EH (cell line): ENCODE results near the gene DRGX.
A peak's percentile ranks its signal among the peaks of the same experiment; 100 is the strongest.

Experiments used
- DNase-seq: peaks from one replicate; pipeline ENCODE4 v3.0.0-alpha.2; 2015; ENCODE audit warnings: low read depth

Gene DRGX

GRCh38 chr10:49395741-49396665 lies at the start of gene DRGX:
Gene DRGX, minus strand, starts transcription at chr10:49396089. Its CDS starts 649 bp downstream, at chr10:49395440.
- DNase-seq: no peak

- no peak for DNase-seq
Observed at GRCh38 chr10:49444349-49444748, 48.5 kb upstream of the DRGX start.

GRCh38 chr10:49442863-49443262 lies 47.0 kb upstream of the DRGX start:
- no peak for DNase-seq

GRCh38 chr10:49441488-49442476 lies 45.9 kb upstream of the DRGX start:
- DNase-seq: no peak

GRCh38 chr10:49435225-49435624 lies 39.3 kb upstream of the DRGX start:
- no peak for DNase-seq

GRCh38 chr10:49433069-49433468 lies 37.2 kb upstream of the DRGX start:
- DNase-seq: no peak

- peak; percentile 6 for DNase-seq
Observed at GRCh38 chr10:49431426-49431825, 35.5 kb upstream of the DRGX start.

GRCh38 chr10:49429458-49429857 lies 33.6 kb upstream of the DRGX start:
- DNase-seq: no peak

- DNase-seq: no peak
Observed at GRCh38 chr10:49426490-49427360, 30.8 kb upstream of the DRGX start.

- no peak for DNase-seq
Observed at GRCh38 chr10:49419005-49419404, 23.1 kb upstream of the DRGX start.

- no peak for DNase-seq
Observed at GRCh38 chr10:49418328-49418727, 22.4 kb upstream of the DRGX start.

GRCh38 chr10:49418053-49418326 lies 22.1 kb upstream of the DRGX start:
- no peak for DNase-seq

GRCh38 chr10:49417311-49418052 lies 21.6 kb upstream of the DRGX start:
- no peak for DNase-seq

GRCh38 chr10:49415846-49416245 lies 20.0 kb upstream of the DRGX start:
- DNase-seq: no peak

GRCh38 chr10:49415109-49415508 lies 19.2 kb upstream of the DRGX start:
- DNase-seq: no peak

GRCh38 chr10:49414496-49414895 lies 18.6 kb upstream of the DRGX start:
- DNase-seq: no peak

- DNase-seq: no peak
Observed at GRCh38 chr10:49412571-49412970, 16.7 kb upstream of the DRGX start.

- DNase-seq: no peak
Observed at GRCh38 chr10:49410365-49411074, 14.6 kb upstream of the DRGX start.

- DNase-seq: no peak
Observed at GRCh38 chr10:49409755-49410154, 13.9 kb upstream of the DRGX start.

- no peak for DNase-seq
Observed at GRCh38 chr10:49408519-49409306, 12.8 kb upstream of the DRGX start.
